ENCODE measurements around the gene RHOT2.
A peak's percentile ranks its signal among the peaks of the same experiment; 100 is the strongest.

The RHOT2 gene

GRCh38 chr16:648781-649589 lies 18.9 kb upstream of the RHOT2 start, which contains the start of gene WDR90:
WDR90 (plus strand) TSS chr16:649365; CDS start chr16:649417, 52 bp downstream.
- TF ChIP-seq, protein P1, sequence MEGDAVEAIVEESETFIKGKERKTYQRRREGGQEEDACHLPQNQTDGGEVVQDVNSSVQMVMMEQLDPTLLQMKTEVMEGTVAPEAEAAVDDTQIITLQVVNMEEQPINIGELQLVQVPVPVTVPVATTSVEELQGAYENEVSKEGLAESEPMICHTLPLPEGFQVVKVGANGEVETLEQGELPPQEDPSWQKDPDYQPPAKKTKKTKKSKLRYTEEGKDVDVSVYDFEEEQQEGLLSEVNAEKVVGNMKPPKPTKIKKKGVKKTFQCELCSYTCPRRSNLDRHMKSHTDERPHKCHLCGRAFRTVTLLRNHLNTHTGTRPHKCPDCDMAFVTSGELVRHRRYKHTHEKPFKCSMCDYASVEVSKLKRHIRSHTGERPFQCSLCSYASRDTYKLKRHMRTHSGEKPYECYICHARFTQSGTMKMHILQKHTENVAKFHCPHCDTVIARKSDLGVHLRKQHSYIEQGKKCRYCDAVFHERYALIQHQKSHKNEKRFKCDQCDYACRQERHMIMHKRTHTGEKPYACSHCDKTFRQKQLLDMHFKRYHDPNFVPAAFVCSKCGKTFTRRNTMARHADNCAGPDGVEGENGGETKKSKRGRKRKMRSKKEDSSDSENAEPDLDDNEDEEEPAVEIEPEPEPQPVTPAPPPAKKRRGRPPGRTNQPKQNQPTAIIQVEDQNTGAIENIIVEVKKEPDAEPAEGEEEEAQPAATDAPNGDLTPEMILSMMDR (IDR thresholded peaks at IDR 0.05; ENCODE audit: insufficient read depth, low read depth, low read length, missing control alignments): no peak
- DNase-seq (ENCODE audit: low read depth): peak; percentile 94
- H3K4me3 ChIP-seq (ENCODE audit: low read length): peak within 1 kb of the TSS; percentile 76

GRCh38 chr16:649631-650030 lies 18.3 kb upstream of the RHOT2 start:
- H3K4me3 ChIP-seq (ENCODE audit: low read length): peak overlapping the region; percentile 76
- DNase-seq (ENCODE audit: low read depth): no peak
- TF ChIP-seq, protein P1 (IDR thresholded peaks at IDR 0.05; ENCODE audit: insufficient read depth, low read depth, low read length, missing control alignments): no peak

- no peak for DNase-seq (ENCODE audit: low read depth)
- H3K4me3 ChIP-seq (ENCODE audit: low read length): no peak overlapping the region
- TF ChIP-seq, protein P1 (IDR thresholded peaks at IDR 0.05; ENCODE audit: insufficient read depth, low read depth, low read length, missing control alignments): no peak
Measured at GRCh38 chr16:651844-652243, 16.1 kb upstream of the RHOT2 start.

DNA sequence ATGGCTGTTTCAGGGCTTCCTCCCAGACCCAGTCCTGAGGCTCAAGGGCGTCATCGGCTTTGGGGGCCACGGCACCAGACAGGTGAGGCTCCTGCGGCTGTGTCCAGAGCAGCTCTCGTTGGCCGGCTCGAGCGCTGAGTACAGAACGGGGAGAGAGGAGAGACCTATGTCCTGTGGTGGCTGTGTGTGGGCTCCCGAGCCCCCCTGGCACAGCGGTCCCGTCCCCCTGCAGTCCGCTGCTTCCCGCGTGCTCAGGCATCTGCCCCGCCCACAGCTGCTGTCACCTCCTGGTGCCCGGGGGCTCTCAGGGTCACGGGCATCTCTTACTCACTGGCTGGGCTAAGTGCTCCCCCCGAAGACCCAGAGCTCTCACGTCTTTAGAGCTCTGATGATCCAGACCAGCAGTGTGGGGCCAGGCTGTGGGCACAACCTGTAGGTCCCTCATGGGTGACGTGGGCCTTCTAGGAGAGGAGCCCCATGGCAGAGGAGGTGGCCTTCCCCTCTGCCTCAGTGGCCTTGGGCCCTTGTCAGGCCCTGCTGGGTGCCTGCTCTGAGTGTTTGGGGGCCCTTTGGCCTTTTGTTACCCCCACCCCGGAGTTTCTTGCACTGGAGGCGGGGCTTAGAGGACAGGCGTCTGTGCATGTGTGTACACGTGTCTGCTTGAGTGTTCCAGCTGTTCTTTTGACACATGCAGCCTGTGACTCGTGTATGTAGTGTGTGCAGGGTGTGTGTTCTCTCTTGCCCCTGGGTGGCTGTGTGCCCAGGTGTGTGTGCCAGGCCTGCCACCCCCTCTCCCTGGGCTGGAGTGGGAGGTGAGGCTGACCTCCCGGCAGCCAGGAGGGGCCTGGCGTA lies 15.3 kb upstream of the RHOT2 start:
- no peak for DNase-seq (ENCODE audit: low read depth)
- TF ChIP-seq, protein P1 (IDR thresholded peaks at IDR 0.05; ENCODE audit: insufficient read depth, low read depth, low read length, missing control alignments): no peak
- no peak overlapping the region for H3K4me3 ChIP-seq (ENCODE audit: low read length)

DNA sequence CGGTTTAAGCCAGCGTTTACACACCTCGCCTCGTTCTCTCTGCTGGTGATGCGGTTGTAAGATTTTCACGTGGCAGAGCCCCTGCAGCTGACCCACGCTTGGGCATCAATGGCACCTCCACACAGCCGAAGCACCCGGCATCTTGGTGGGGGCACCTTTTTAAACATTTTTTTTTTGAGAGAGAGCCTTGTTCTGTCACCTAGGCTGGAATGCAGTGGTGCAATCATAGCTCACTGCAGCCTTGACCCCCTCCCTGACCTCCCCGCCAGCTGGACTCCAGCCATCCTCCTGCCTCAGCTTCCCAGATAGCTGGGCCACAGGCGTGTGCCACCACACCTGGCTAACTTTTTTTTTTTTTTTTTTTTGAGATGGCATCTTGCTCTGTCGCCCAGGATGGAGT lies 13.9 kb upstream of the RHOT2 start:
- DNase-seq (ENCODE audit: low read depth): no peak
- TF ChIP-seq, protein P1 (IDR thresholded peaks at IDR 0.05; ENCODE audit: insufficient read depth, low read depth, low read length, missing control alignments): no peak
- H3K4me3 ChIP-seq (ENCODE audit: low read length): no peak overlapping the region

GRCh38 chr16:657487-657886 lies 10.4 kb upstream of the RHOT2 start:
- no peak overlapping the region for H3K4me3 ChIP-seq (ENCODE audit: low read length)
- DNase-seq (ENCODE audit: low read depth): no peak
- TF ChIP-seq, protein P1 (IDR thresholded peaks at IDR 0.05; ENCODE audit: insufficient read depth, low read depth, low read length, missing control alignments): no peak
